Cardiac fibroblast (primary cell): ENCODE measurements around the gene ZDHHC1.

Experiments used
- DNase-seq, 2 donors: peaks; one replicate each; pipeline versions ENCODE4 v3.0.0 to v3.0.0-alpha.2; 2010; ENCODE audit warnings: low read depth in 2 of 2
- H3K4me3 ChIP-seq, 2 donors: replicated peaks in 1 of 2; 1 replicate in 1 of 2; 2 replicates in 1 of 2; pipeline ENCODE4 v1.5.1; 2011; ENCODE audit warnings: low read depth in 2 of 2, low read length in 2 of 2, mild to moderate bottlenecking in 2 of 2, moderate library complexity in 1 of 2
- CTCF ChIP-seq: IDR thresholded peaks from one replicate; pipeline ENCODE4 v1.5.1; 2011; ENCODE audit warnings: low read depth, mild to moderate bottlenecking, low read length, inconsistent platforms

The ZDHHC1 gene

GRCh38 chr16:67399218-67399733, 17.0 kb downstream of the ZDHHC1 start:
- H3K4me3 ChIP-seq, result no peak overlapping the region
- DNase-seq, result peak in 1 of 2 donors; percentile 23
- peak; percentile 71 for TF ChIP-seq CTCF

- H3K4me3 ChIP-seq, result no peak overlapping the region
- no peak for TF ChIP-seq CTCF
- no peak for DNase-seq
Observed at GRCh38 chr16:67398546-67399217, 17.6 kb downstream of the ZDHHC1 start.

GRCh38 chr16:67397812-67398545, 18.3 kb downstream of the ZDHHC1 start:
- no peak for DNase-seq

GRCh38 chr16:67397036-67397801, 19.1 kb downstream of the ZDHHC1 start:
- TF ChIP-seq CTCF, result no peak
- no peak for DNase-seq
- H3K4me3 ChIP-seq, result no peak overlapping the region

More at GRCh38 chr16:67397812-67398545, 18.3 kb downstream of the ZDHHC1 start:
- TF ChIP-seq CTCF, result no peak
- no peak overlapping the region for H3K4me3 ChIP-seq

- DNase-seq, result peak; percentile 68 to 76
Observed at GRCh38 chr16:67396159-67397035, 19.9 kb downstream of the ZDHHC1 start.

More at GRCh38 chr16:67396159-67397035, 19.9 kb downstream of the ZDHHC1 start:
- TF ChIP-seq CTCF, result no peak
- H3K4me3 ChIP-seq, result no peak overlapping the region
